HepG2 (cell line): Measurements from ENCODE around the gene KLHL17.

Experiments
- CTCF ChIP-seq: sonication (generic); formaldehyde crosslinking; IDR thresholded peaks from 2 replicates; pipeline ENCODE4 v1.5.0; 2020; ENCODE audit warnings: mild to moderate bottlenecking, missing genetic modification reagents, moderate library complexity
- GABPA ChIP-seq, 2 experiments: IDR thresholded peaks; 2 replicates each; pipeline ENCODE4 v1.6.1; 2011 to 2016; ENCODE audit warnings: low read depth in 2 of 2, low read length in 1 of 2, missing biosample characterization in 1 of 2, missing genetic modification characterization in 1 of 2
- HES4 ChIP-seq: sonication (generic); formaldehyde crosslinking; IDR thresholded peaks from 2 replicates; pipeline ENCODE4 v1.9.0; 2021; ENCODE audit warnings: mild to moderate bottlenecking, missing genetic modification reagents, borderline replicate concordance
- MAX ChIP-seq: IDR thresholded peaks from 2 replicates; pipeline ENCODE4 v1.6.1; 2012; ENCODE audit warnings: inconsistent platforms
- NBN ChIP-seq: fragments of 450-650 bp; conservative IDR thresholded peaks from 2 replicates; pipeline ENCODE4 v1.6.1; 2017
- NFATC3 ChIP-seq: sonication (generic); formaldehyde crosslinking; IDR thresholded peaks from 2 replicates; pipeline ENCODE4 v1.5.1; 2020; ENCODE audit warnings: mild to moderate bottlenecking, missing genetic modification reagents
- POLR2A ChIP-seq, 2 experiments: IDR thresholded peaks; 2 replicates each; pipeline ENCODE4 v1.6.1; 2011; ENCODE audit warnings: low read depth in 2 of 2, low read length in 2 of 2, mild to moderate bottlenecking in 1 of 2, moderate library complexity in 1 of 2; ENCODE audit not compliant: insufficient read depth in 1 of 2
- U2AF1 ChIP-seq: fragments of 200-400 bp; formaldehyde crosslinking; optimal IDR thresholded peaks from 2 replicates; pipeline ENCODE3; 2017; ENCODE audit warnings: mild to moderate bottlenecking, low read depth, low read length
- ZBTB33 ChIP-seq: sonication (generic); formaldehyde crosslinking; IDR thresholded peaks from 2 replicates; pipeline ENCODE4 v1.4.0; 2020; ENCODE audit warnings: missing genetic modification reagents
- ZKSCAN1 ChIP-seq: fragments of 150-350 bp; IDR thresholded peaks from 2 replicates; pipeline ENCODE4 v1.6.1; 2014; ENCODE audit warnings: low read length
- ZNF264 ChIP-seq: sonication (generic); formaldehyde crosslinking; IDR thresholded peaks from 2 replicates; pipeline ENCODE4 v1.4.0; 2020; ENCODE audit warnings: missing genetic modification reagents
- ZNF432 ChIP-seq: sonication (generic); formaldehyde crosslinking; IDR thresholded peaks from 2 replicates; pipeline ENCODE4 v1.5.0; 2020; ENCODE audit warnings: missing genetic modification reagents, mild to moderate bottlenecking, borderline replicate concordance
- ZZZ3 ChIP-seq: sonication (generic); formaldehyde crosslinking; IDR thresholded peaks from 2 replicates; pipeline ENCODE4 v1.4.0; 2020; ENCODE audit warnings: missing genetic modification reagents, mild to moderate bottlenecking, borderline replicate concordance

GRCh38 chr1:982765-983436 is 22.5 kb downstream of the KLHL17 start:
- TF ChIP-seq POLR2A (IDR thresholded peaks at IDR 0.05; ENCODE audit: insufficient read depth in 1 of 2, low read depth in 2 of 2, low read length in 2 of 2) = no peak
- TF ChIP-seq U2AF1 = no peak
- no peak for TF ChIP-seq NFATC3
- no peak for TF ChIP-seq MAX
- no peak for TF ChIP-seq ZZZ3 (CRISPR knock-in tag)
- TF ChIP-seq HES4 (CRISPR knock-in tag) = no peak
- no peak for TF ChIP-seq GABPA (IDR thresholded peaks at IDR 0.05; ENCODE audit: low read depth, low read length)
- TF ChIP-seq GABPA (CRISPR knock-in tag; IDR thresholded peaks at IDR 0.05; ENCODE audit: low read depth) = no peak
- no peak for TF ChIP-seq ZNF264 (CRISPR knock-in tag)
- TF ChIP-seq ZBTB33 (CRISPR knock-in tag) = peak; percentile 19; the same call in 1 of the 2 replicates
- no peak for TF ChIP-seq ZNF432 (CRISPR knock-in tag)
- TF ChIP-seq NBN = no peak
- no peak for TF ChIP-seq ZKSCAN1
- TF ChIP-seq CTCF (CRISPR knock-in tag) = no peak
